ENCODE data around the gene GLRX3.

DNA sequence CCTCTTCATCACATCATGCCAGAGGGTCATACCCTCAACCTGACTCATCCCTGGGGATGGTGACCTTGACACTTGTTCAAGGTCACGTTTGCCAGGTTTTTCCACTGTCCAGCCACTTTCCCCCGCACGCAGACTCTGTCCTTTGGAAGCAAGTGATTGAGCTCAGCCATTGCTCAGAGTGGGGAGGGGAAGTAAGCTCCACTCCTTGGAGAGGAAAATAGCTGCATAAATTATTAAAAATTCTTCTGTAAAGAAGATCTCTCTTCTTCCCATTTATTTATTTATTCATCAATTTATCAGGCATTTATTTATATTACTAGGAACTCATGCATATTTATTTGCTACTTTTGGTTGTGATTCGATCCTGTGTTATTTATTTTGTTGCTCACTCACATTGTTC lies 88.0 kb downstream of the GLRX3 start:
- TF ChIP-seq, protein P1, sequence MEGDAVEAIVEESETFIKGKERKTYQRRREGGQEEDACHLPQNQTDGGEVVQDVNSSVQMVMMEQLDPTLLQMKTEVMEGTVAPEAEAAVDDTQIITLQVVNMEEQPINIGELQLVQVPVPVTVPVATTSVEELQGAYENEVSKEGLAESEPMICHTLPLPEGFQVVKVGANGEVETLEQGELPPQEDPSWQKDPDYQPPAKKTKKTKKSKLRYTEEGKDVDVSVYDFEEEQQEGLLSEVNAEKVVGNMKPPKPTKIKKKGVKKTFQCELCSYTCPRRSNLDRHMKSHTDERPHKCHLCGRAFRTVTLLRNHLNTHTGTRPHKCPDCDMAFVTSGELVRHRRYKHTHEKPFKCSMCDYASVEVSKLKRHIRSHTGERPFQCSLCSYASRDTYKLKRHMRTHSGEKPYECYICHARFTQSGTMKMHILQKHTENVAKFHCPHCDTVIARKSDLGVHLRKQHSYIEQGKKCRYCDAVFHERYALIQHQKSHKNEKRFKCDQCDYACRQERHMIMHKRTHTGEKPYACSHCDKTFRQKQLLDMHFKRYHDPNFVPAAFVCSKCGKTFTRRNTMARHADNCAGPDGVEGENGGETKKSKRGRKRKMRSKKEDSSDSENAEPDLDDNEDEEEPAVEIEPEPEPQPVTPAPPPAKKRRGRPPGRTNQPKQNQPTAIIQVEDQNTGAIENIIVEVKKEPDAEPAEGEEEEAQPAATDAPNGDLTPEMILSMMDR (IDR thresholded peaks at IDR 0.05), result no peak
- TF ChIP-seq POLR2A (IDR thresholded peaks at IDR 0.05), result no peak

Data from right lobe of liver (tissue), 4 donors.